Thyroid gland (tissue), 4 donors: Measurements from ENCODE around the gene SLC12A8.

Experiments
- CTCF ChIP-seq, 6 experiments: fragments of 200-600 bp in 3 of 6; fragments of 450-650 bp in 3 of 6; sonication (generic) in 3 of 6; IDR thresholded peaks; one replicate each; pipeline ENCODE4 v1.5.1; 2016 to 2019; ENCODE audit warnings: antibody characterized with exemption in 6 of 6, mild to moderate bottlenecking in 2 of 6, inconsistent platforms in 1 of 6, moderate library complexity in 1 of 6
- POLR2A ChIP-seq, 2 donors: fragments of 450-650 bp; IDR thresholded peaks; one replicate each; pipeline ENCODE4 v1.6.1; 2017; ENCODE audit warnings: antibody characterized with exemption in 2 of 2, mild to moderate bottlenecking in 2 of 2, moderate library complexity in 1 of 2

GRCh38 chr3:125220727-125221429 lies 8.3 kb upstream of the SLC12A8 start:
- TF ChIP-seq CTCF (IDR thresholded peaks at IDR 0.05) (no peak), POLR2A (IDR thresholded peaks at IDR 0.05) (no peak)
